Choroid plexus epithelial cell (primary cell): Measurements from ENCODE around the gene RHOB.

Source experiments
- DNase-seq: peaks from one replicate; pipeline ENCODE4 v3.0.0-alpha.2; 2010; ENCODE audit warnings: low read depth
- H3K4me3 ChIP-seq: 2 replicates; pipeline ENCODE4 v1.5.1; 2011; ENCODE audit warnings: low read depth, mild to moderate bottlenecking, control low read depth, low read length, moderate library complexity
- TF ChIP-seq, protein P1 (sequence below): conservative IDR thresholded peaks from 2 replicates; pipeline ENCODE4 v1.5.1; 2011; ENCODE audit warnings: low read depth, mild to moderate bottlenecking, control low read depth, inconsistent platforms, low read length, moderate library complexity

The RHOB gene

DNA sequence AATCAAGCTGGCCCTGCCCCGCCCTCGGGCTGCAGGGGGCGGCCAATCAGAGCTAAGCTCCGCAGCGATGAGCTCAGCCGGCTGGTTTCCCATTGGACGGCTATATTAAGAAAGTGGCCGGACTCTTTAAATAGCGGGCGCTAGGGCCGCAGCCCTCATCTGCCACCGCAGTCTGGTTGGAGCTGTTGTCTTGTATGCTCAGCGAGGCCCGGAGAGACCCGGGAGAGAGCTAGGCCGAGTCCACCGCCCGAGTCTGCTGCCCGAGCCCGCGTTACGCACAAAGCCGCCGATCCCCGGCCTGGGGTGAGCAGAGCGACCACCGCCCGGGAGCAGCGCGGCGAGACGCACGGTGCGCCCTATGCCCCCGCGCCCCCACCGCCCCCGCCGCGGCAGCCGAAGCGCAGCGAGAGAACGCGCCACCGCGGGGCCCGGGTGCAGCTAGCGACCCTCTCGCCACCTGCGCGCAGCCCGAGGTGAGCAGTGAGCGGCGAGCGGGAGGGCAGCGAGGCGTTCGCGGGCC lies at the start of gene RHOB:
Gene RHOB, plus strand, starts transcription at position 158 of the 520 bp plus-strand sequence. CDS start 392 bp downstream, outside the sequence.
- TF ChIP-seq, protein P1, sequence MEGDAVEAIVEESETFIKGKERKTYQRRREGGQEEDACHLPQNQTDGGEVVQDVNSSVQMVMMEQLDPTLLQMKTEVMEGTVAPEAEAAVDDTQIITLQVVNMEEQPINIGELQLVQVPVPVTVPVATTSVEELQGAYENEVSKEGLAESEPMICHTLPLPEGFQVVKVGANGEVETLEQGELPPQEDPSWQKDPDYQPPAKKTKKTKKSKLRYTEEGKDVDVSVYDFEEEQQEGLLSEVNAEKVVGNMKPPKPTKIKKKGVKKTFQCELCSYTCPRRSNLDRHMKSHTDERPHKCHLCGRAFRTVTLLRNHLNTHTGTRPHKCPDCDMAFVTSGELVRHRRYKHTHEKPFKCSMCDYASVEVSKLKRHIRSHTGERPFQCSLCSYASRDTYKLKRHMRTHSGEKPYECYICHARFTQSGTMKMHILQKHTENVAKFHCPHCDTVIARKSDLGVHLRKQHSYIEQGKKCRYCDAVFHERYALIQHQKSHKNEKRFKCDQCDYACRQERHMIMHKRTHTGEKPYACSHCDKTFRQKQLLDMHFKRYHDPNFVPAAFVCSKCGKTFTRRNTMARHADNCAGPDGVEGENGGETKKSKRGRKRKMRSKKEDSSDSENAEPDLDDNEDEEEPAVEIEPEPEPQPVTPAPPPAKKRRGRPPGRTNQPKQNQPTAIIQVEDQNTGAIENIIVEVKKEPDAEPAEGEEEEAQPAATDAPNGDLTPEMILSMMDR: peak; percentile 1
- DNase-seq: peak; percentile 99
- H3K4me3 ChIP-seq: peak within 1 kb of the TSS; percentile 76

DNA sequence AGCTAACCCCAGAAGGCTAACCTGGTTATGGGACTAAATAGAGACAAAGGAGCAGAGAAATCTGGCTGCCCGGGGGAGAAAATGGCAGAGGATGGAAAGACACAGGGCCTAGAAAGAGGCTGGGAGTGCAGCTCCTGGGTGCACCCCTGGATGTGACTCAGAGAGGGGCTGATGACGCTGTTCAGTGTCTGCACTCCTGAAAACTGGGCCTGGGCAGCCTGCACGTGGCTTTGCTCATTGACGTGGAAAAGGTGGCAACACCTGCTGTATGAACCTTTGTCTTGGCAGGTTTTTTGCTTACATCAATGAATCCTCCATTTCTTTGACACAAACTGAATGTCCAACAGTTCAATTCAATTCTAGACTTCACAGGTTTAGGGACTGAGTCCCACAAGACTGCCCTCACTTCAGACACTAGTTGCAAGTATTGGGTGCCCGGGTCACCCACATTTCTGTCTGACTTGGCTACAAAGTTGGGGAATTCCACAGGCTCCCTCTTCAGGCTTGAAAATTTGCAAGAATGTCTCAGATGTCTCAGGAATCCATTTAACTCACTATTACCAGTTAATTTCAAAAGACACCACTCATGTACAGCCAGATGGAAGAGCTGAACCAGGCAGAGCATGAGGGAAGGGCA lies 48.9 kb upstream of the RHOB start:
- no peak overlapping the region for H3K4me3 ChIP-seq
- DNase-seq: no peak
- TF ChIP-seq, protein P1: no peak

- no peak overlapping the region for H3K4me3 ChIP-seq
- TF ChIP-seq, protein P1: no peak
- DNase-seq: peak; percentile 26
Observed at GRCh38 chr2:20398956-20399567, 47.8 kb upstream of the RHOB start.

DNA sequence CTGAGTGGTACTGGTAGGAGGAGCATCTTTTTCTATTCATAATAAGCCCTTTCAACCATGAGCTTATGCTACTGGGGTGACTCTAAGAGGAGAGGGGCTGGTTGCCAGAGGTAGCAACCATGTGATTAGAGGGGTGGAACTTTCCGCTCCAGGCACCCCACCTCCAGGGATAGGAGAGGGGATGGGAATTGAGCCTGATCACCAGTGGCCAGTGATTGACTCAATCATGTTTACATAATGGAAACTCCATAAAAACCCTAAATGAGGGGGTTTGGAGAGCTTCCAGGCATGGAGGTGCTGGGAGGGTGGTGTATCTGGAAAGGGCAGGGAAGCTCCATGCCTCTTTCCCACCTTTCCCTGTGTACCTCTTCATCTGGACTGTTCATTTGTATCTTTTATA lies 46.6 kb upstream of the RHOB start:
- no peak overlapping the region for H3K4me3 ChIP-seq
- no peak for DNase-seq
- TF ChIP-seq, protein P1: no peak

- H3K4me3 ChIP-seq: no peak overlapping the region
- peak; percentile 21 for DNase-seq
- TF ChIP-seq, protein P1: no peak
Observed at GRCh38 chr2:20400787-20401488, 45.9 kb upstream of the RHOB start.

- no peak for DNase-seq
- H3K4me3 ChIP-seq: no peak overlapping the region
- TF ChIP-seq, protein P1: no peak
Observed at GRCh38 chr2:20401489-20401835, 45.4 kb upstream of the RHOB start.
